GM23338 (cell line): Measurements from ENCODE around the gene HMX2. TPM values are rescaled to one million over a fixed set of nuclear protein-coding genes. Genes with fewer than 3 reads are reported as not detected.

Experiments
- CTCF ChIP-seq, 2 experiments: fragments of 200-600 bp in 1 of 2; sonication (generic) in 1 of 2; conservative IDR thresholded peaks; 2 replicates each; pipeline versions ENCODE4 v1.5.1 to v1.6.1; 2016 to 2017; ENCODE audit warnings: antibody characterized with exemption in 2 of 2, low read depth in 2 of 2, mild to moderate bottlenecking in 2 of 2, moderate library complexity in 1 of 2
- EZH2 ChIP-seq: fragments of 200-600 bp; sonication (generic); IDR thresholded peaks from one replicate; pipeline ENCODE4 v1.8.0; 2017; ENCODE audit warnings: antibody characterized with exemption, mild to moderate bottlenecking, low read depth; ENCODE audit not compliant: unreplicated experiment
- EZH2phosphoT487 ChIP-seq: fragments of 200-600 bp; sonication (generic); IDR thresholded peaks from one replicate; pipeline ENCODE4 v1.8.1; 2018; ENCODE audit warnings: antibody characterized with exemption; ENCODE audit not compliant: unreplicated experiment
- polyA plus RNA-seq: library from polyadenylated mRNA; unstranded; fragments of >200 nt; fragmentation: Nextera tagmentation; extraction: Ambion mirVana; gene quantifications from 2 replicates; pipeline ENCODE4 v1.2.1, GENCODE V29; 2016
- total RNA-seq: library from RNA; depleted of rRNA; stranded (reverse); fragments of >200 nt; shearing (Covaris generic); gene quantifications from 2 replicates; pipeline ENCODE4 v1.2.3, GENCODE V29; 2014; rRNA removed

The HMX2 gene
- total and polyA plus RNA-seq, 2 experiments from 2014 or later, result 2.6 to 3.4 TPM

GRCh38 chr10:123194056-123194455 lies 46.1 kb downstream of the HMX2 start (continued):
- no peak for TF ChIP-seq EZH2
- no peak for TF ChIP-seq EZH2phosphoT487
- 0 out of 4 replicates have a peak, but pooled peaks of 1 of the 2 experiments have one; percentile 9 for TF ChIP-seq CTCF (conservative IDR thresholded peaks at IDR 0.05; ENCODE audit: low read depth in 2 of 2)

Other genes starting within 250 kb of the HMX2 start
- gene FAM24A, start 237.5 kb upstream of the HMX2 start, total RNA-seq, result not detected in 2 replicates
- not detected in 2 replicates for gene FAM24A, start 237.5 kb upstream of the HMX2 start, polyA plus RNA-seq
- gene C10orf88, start 193.9 kb upstream of the HMX2 start, total RNA-seq, result 11.1 and 17.9 TPM in 2 replicates
- 4.3 and 5.6 TPM in 2 replicates for gene C10orf88, start 193.9 kb upstream of the HMX2 start, polyA plus RNA-seq
- gene PSTK, start 167.7 kb upstream of the HMX2 start, total RNA-seq, result 2.3 and 4.8 TPM in 2 replicates
- gene PSTK, start 167.7 kb upstream of the HMX2 start, polyA plus RNA-seq, result 9.3 and 9.9 TPM in 2 replicates
- 10.5 and 10.7 TPM in 2 replicates for gene IKZF5, start 139.3 kb upstream of the HMX2 start, total RNA-seq
- 5.2 and 6.9 TPM in 2 replicates for gene IKZF5, start 139.3 kb upstream of the HMX2 start, polyA plus RNA-seq
- 6.5 and 8.5 TPM in 2 replicates for gene ACADSB, start 139.1 kb upstream of the HMX2 start, total RNA-seq
- 3.7 and 4.1 TPM in 2 replicates for gene ACADSB, start 139.1 kb upstream of the HMX2 start, polyA plus RNA-seq
- gene HMX3, start 12.2 kb upstream of the HMX2 start, total RNA-seq, result 0.23 and 0.35 TPM in 2 replicates
- gene HMX3, start 12.2 kb upstream of the HMX2 start, polyA plus RNA-seq, result not detected in 2 replicates
- 272 and 361 TPM in 2 replicates for gene BUB3, start 6.3 kb downstream of the HMX2 start, total RNA-seq
- 197 and 243 TPM in 2 replicates for gene BUB3, start 6.3 kb downstream of the HMX2 start, polyA plus RNA-seq